ENCODE data around the gene TBCA. TPM values are rescaled to one million over a fixed set of nuclear protein-coding genes. Genes with fewer than 3 reads are reported as not detected.

TBCA gene
- total RNA-seq, 1 experiment from 2014 or later: 302 TPM

DNA sequence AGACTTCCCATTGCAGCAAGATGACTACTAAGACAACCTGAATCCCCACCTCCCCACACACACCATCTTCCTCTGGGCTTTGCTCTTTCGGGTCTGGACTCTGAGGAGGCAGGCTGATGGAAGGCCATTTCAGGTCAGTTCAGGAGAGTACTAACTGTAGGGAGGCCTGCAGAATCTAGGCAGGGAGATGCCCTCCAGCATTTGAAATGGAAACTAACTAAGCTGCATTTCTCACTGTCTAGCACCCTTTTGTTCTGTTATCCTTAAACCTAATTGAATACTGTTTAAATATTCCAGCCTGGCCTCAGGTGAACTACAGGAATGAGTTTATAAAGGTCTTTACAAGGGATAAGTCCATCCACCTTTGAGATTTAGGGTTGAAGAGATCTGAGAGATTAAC is 4.9 kb upstream of the TBCA start:
- POLR2A ChIA-PET: no interaction called here
- in situ Hi-C loops (cut with HindIII; ENCODE audit: low pct_unique_long_range_greater_than_20kb, low sequenced_read_pairs) (no loop called here), intact Hi-C loops (cut with micrococcal nuclease; ENCODE audit: unreplicated experiment) (no loop called here)
- CTCF ChIA-PET: no interaction called here
- TF ChIP-seq SIN3A (IDR thresholded peaks at IDR 0.05; ENCODE audit: borderline replicate concordance, insufficient read depth, low read depth, low read length): no peak
- TF ChIP-seq CTCF (IDR thresholded peaks at IDR 0.05): no peak
- no peak for TF ChIP-seq REST (IDR thresholded peaks at IDR 0.05; ENCODE audit: insufficient read depth in 1 of 2, low read depth in 2 of 2, low read length in 1 of 2)
- TF ChIP-seq TCF7L2 (IDR thresholded peaks at IDR 0.05; ENCODE audit: low read depth, low read length): no peak
- no peak for TF ChIP-seq POLR2AphosphoS5 (IDR thresholded peaks at IDR 0.05; ENCODE audit: low read depth, low read length)
- no TSS peak for BruUV-seq (replicated peaks)
- Histone ChIP-seq H3K27ac (ENCODE audit: low read length) (no peak overlapping the region), H3K9me3 (ENCODE audit: control insufficient read depth, insufficient read depth, low read depth, low read length) (no peaks in the 10 kb centered on the region), H3K36me3 (ENCODE audit: control insufficient read depth, insufficient read depth, low read length) (no peaks in the 10 kb centered on the region), H3K27me3 (ENCODE audit: control insufficient read depth, insufficient read depth, low read length) (no peaks in the 10 kb centered on the region), H3K4me1 (ENCODE audit: control insufficient read depth, insufficient read depth, low read length) (peaks cover 4% of the 10 kb centered on the region; the same call in 1 of the 2 replicates), H3K4me3 (ENCODE audit: low read depth in 2 of 2, low read length in 2 of 2) (no peak overlapping the region)
- ATAC-seq (no peak), DNase-seq (ENCODE audit: low read depth, low spot score) (no peak)

- no peak overlapping the region for H3K4me3 ChIP-seq (ENCODE audit: low read depth in 2 of 2, low read length in 2 of 2)
- no peaks in the 10 kb centered on the region for H3K9me3 ChIP-seq (ENCODE audit: control insufficient read depth, insufficient read depth, low read depth, low read length)
- no peaks in the 10 kb centered on the region for H3K27me3 ChIP-seq (ENCODE audit: control insufficient read depth, insufficient read depth, low read length)
- peaks cover 5% of the 10 kb centered on the region for H3K36me3 ChIP-seq (ENCODE audit: control insufficient read depth, insufficient read depth, low read length)
- DNase-seq (ENCODE audit: low read depth, low spot score): no peak
- peaks cover 15% of the 10 kb centered on the region for H3K4me1 ChIP-seq (ENCODE audit: control insufficient read depth, insufficient read depth, low read length)
- intact Hi-C loops (cut with micrococcal nuclease; ENCODE audit: unreplicated experiment): no loop called here
- TF ChIP-seq TCF7L2 (IDR thresholded peaks at IDR 0.05; ENCODE audit: low read depth, low read length): no peak
- no peak for TF ChIP-seq REST (IDR thresholded peaks at IDR 0.05; ENCODE audit: insufficient read depth in 1 of 2, low read depth in 2 of 2, low read length in 1 of 2)
- no peak for TF ChIP-seq CTCF (IDR thresholded peaks at IDR 0.05)
- TF ChIP-seq POLR2AphosphoS5 (IDR thresholded peaks at IDR 0.05; ENCODE audit: low read depth, low read length): no peak; the same call in 1 of the 2 replicates
- no peak for TF ChIP-seq SIN3A (IDR thresholded peaks at IDR 0.05; ENCODE audit: borderline replicate concordance, insufficient read depth, low read depth, low read length)
- H3K27ac ChIP-seq (ENCODE audit: low read length): no peak overlapping the region
- ATAC-seq: no peak
- no TSS peak for BruUV-seq (replicated peaks)
- in situ Hi-C loops (cut with HindIII; ENCODE audit: low pct_unique_long_range_greater_than_20kb, low sequenced_read_pairs): no loop called here
- ChIA-PET CTCF (no interaction called here), POLR2A (no interaction called here)
Observed at GRCh38 chr5:77778881-77779438, 2.8 kb upstream of the TBCA start.

All from Panc1 (cell line).